ENCODE results near the gene TTLL13. TPM values are rescaled to one million over a fixed set of nuclear protein-coding genes. Genes with fewer than 3 reads are reported as not detected.

TTLL13 gene
- total RNA-seq, 1 donor from 2014 or later, result not detected

DNA sequence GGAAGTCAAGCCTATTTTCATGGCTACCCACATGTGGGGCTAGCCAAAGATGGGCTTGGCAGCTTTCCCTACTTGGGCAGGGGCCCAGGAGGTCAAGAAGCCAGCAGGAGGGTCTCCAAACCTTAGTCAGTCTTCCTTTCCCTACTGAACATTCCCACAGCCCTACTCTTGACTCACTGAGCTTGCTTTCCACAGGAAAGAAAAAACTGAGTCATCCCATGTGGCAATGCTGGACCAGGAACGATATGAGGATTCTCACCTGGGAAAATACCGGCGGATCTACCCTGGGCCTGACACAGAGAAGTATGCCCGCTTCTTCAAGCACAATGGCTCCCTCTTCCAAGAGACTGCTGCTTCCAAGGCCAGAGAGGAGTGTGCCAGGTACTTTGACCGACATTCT lies 12.5 kb downstream of the TTLL13 start:
- H3K9me3 Mint-ChIP-seq (ENCODE audit: unreplicated experiment), result no peaks in the 10 kb centered on the region
- Histone ChIP-seq H2AFZ (ENCODE audit: low read depth, low read length) (no peak overlapping the region), H3K27me3 (ENCODE audit: insufficient read depth, low read length) (no peaks in the 10 kb centered on the region), H3K4me2 (ENCODE audit: low read length) (peak overlapping the region; percentile 4), H3K36me3 (ENCODE audit: insufficient read depth, low read length) (no peaks in the 10 kb centered on the region), H3K4me3 (ENCODE audit: insufficient read depth, low read depth, low read length) (no peak overlapping the region), H4K20me1 (ENCODE audit: insufficient read depth, low read length) (peaks cover 4% of the 10 kb centered on the region), H3K27ac (ENCODE audit: low read depth, low read length) (no peak overlapping the region), H3K9me3 (ENCODE audit: insufficient read depth, low read depth, low read length) (no peaks in the 10 kb centered on the region), H3K79me2 (ENCODE audit: insufficient read depth, low read length) (peaks cover 17% of the 10 kb centered on the region), H3K9ac (ENCODE audit: low read length) (no peak overlapping the region), H3K4me1 (ENCODE audit: insufficient read depth, low read length) (peaks cover 18% of the 10 kb centered on the region)
- TF ChIP-seq EZH2 (IDR thresholded peaks at IDR 0.05; ENCODE audit: insufficient read depth, low read length), result no peak
- TF ChIP-seq, protein P1, sequence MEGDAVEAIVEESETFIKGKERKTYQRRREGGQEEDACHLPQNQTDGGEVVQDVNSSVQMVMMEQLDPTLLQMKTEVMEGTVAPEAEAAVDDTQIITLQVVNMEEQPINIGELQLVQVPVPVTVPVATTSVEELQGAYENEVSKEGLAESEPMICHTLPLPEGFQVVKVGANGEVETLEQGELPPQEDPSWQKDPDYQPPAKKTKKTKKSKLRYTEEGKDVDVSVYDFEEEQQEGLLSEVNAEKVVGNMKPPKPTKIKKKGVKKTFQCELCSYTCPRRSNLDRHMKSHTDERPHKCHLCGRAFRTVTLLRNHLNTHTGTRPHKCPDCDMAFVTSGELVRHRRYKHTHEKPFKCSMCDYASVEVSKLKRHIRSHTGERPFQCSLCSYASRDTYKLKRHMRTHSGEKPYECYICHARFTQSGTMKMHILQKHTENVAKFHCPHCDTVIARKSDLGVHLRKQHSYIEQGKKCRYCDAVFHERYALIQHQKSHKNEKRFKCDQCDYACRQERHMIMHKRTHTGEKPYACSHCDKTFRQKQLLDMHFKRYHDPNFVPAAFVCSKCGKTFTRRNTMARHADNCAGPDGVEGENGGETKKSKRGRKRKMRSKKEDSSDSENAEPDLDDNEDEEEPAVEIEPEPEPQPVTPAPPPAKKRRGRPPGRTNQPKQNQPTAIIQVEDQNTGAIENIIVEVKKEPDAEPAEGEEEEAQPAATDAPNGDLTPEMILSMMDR (IDR thresholded peaks at IDR 0.05; ENCODE audit: insufficient read depth, low read depth, low read length), result no peak
- H3K36me3 Mint-ChIP-seq (ENCODE audit: low read depth, unreplicated experiment), result peaks cover 2% of the 10 kb centered on the region
- no peak overlapping the region for H3K27ac Mint-ChIP-seq (ENCODE audit: unreplicated experiment)
- H3K4me1 Mint-ChIP-seq (ENCODE audit: low read depth, unreplicated experiment), result peaks cover 5% of the 10 kb centered on the region
- FAIRE-seq (no peak), DNase-seq (ENCODE audit: low read depth) (peak; percentile 42)
- H3K4me3 Mint-ChIP-seq (ENCODE audit: unreplicated experiment), result no peak overlapping the region
- H3K27me3 Mint-ChIP-seq (ENCODE audit: low read depth, unreplicated experiment), result peaks cover 12% of the 10 kb centered on the region

DNA sequence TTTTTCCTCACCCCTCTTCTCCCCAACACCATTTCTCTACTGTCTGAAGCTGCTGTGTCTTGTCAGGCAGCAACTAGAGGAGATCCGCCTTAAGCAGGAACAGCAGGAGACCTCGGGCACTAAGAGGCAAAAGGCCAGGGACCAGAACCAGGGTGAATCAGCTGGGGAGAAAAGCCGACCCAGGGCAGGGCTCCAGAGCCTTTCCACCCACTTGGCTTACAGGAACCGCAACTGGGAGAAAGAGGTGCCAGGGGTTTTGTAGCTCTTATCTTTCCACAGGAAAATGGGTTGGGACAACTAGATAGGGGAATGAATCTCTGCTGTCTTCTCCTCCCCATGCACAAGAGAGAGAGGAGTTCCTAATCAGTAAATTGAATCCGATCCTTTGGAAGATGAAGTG lies 13.1 kb downstream of the TTLL13 start:
- TF ChIP-seq, protein P1 (IDR thresholded peaks at IDR 0.05; ENCODE audit: insufficient read depth, low read depth, low read length), result no peak
- TF ChIP-seq EZH2 (IDR thresholded peaks at IDR 0.05; ENCODE audit: insufficient read depth, low read length), result no peak
- Histone ChIP-seq H3K27ac (ENCODE audit: low read depth, low read length) (no peak overlapping the region), H3K36me3 (ENCODE audit: insufficient read depth, low read length) (no peaks in the 10 kb centered on the region), H4K20me1 (ENCODE audit: insufficient read depth, low read length) (peaks cover 10% of the 10 kb centered on the region), H3K79me2 (ENCODE audit: insufficient read depth, low read length) (peaks cover 23% of the 10 kb centered on the region), H3K4me2 (ENCODE audit: low read length) (no peak overlapping the region), H3K9ac (ENCODE audit: low read length) (no peak overlapping the region), H2AFZ (ENCODE audit: low read depth, low read length) (no peak overlapping the region), H3K4me3 (ENCODE audit: insufficient read depth, low read depth, low read length) (no peak overlapping the region), H3K4me1 (ENCODE audit: insufficient read depth, low read length) (peaks cover 23% of the 10 kb centered on the region), H3K9me3 (ENCODE audit: insufficient read depth, low read depth, low read length) (no peaks in the 10 kb centered on the region), H3K27me3 (ENCODE audit: insufficient read depth, low read length) (no peaks in the 10 kb centered on the region)
- no peak for DNase-seq (ENCODE audit: low read depth)
- H3K36me3 Mint-ChIP-seq (ENCODE audit: low read depth, unreplicated experiment), result peaks cover 2% of the 10 kb centered on the region
- FAIRE-seq, result no peak
- H3K4me3 Mint-ChIP-seq (ENCODE audit: unreplicated experiment), result no peak overlapping the region
- H3K27ac Mint-ChIP-seq (ENCODE audit: unreplicated experiment), result no peak overlapping the region
- H3K4me1 Mint-ChIP-seq (ENCODE audit: low read depth, unreplicated experiment), result peaks cover 6% of the 10 kb centered on the region
- H3K27me3 Mint-ChIP-seq (ENCODE audit: low read depth, unreplicated experiment), result peaks cover 8% of the 10 kb centered on the region
- no peaks in the 10 kb centered on the region for H3K9me3 Mint-ChIP-seq (ENCODE audit: unreplicated experiment)

DNA sequence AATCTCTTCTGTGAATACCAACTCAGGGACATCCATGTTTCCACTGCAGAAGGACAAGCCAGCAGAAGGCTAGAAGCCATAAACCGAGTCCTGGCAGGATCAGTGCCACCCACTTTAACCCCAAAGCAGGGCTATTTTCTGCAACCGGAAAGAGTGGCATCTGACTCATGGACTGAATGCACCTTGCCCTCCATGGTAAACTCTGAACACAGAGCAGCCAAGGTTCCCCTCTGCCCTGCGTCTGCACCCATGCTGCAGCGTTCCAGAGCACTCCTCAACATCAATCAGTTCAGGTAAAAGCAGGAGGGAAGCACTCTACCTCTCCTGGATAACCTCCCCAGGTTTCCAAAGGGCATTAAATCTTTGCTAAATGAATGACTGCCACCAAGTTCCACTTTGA lies 15.3 kb downstream of the TTLL13 start:
- Histone ChIP-seq H3K36me3 (ENCODE audit: insufficient read depth, low read length) (peaks cover under 1% of the 10 kb centered on the region), H3K9me3 (ENCODE audit: insufficient read depth, low read depth, low read length) (no peaks in the 10 kb centered on the region), H3K4me1 (ENCODE audit: insufficient read depth, low read length) (peaks cover 31% of the 10 kb centered on the region), H4K20me1 (ENCODE audit: insufficient read depth, low read length) (peaks cover 28% of the 10 kb centered on the region), H3K9ac (ENCODE audit: low read length) (peak overlapping the region; percentile 87), H2AFZ (ENCODE audit: low read depth, low read length) (peak overlapping the region; percentile 95), H3K79me2 (ENCODE audit: insufficient read depth, low read length) (peaks cover 45% of the 10 kb centered on the region), H3K4me2 (ENCODE audit: low read length) (peak overlapping the region; percentile 88), H3K4me3 (ENCODE audit: insufficient read depth, low read depth, low read length) (peak overlapping the region; percentile 88), H3K27me3 (ENCODE audit: insufficient read depth, low read length) (no peaks in the 10 kb centered on the region), H3K27ac (ENCODE audit: low read depth, low read length) (peak overlapping the region; percentile 87)
- Mint-ChIP-seq H3K4me1 (ENCODE audit: low read depth, unreplicated experiment) (peaks cover 14% of the 10 kb centered on the region), H3K9me3 (ENCODE audit: unreplicated experiment) (no peaks in the 10 kb centered on the region), H3K27ac (ENCODE audit: unreplicated experiment) (peak overlapping the region; percentile 15), H3K27me3 (ENCODE audit: low read depth, unreplicated experiment) (no peaks in the 10 kb centered on the region), H3K4me3 (ENCODE audit: unreplicated experiment) (peak overlapping the region; percentile 97), H3K36me3 (ENCODE audit: low read depth, unreplicated experiment) (peaks cover 5% of the 10 kb centered on the region)
- no peak for DNase-seq (ENCODE audit: low read depth)
- no peak for FAIRE-seq
- TF ChIP-seq, protein P1 (IDR thresholded peaks at IDR 0.05; ENCODE audit: insufficient read depth, low read depth, low read length), result no peak
- no peak for TF ChIP-seq EZH2 (IDR thresholded peaks at IDR 0.05; ENCODE audit: insufficient read depth, low read length)

Data from astrocyte (in vitro differentiated cells and primary cell).